Uterus (tissue), 4 donors: Measurements from ENCODE around the gene MIEN1. TPM values are rescaled to one million over a fixed set of nuclear protein-coding genes. Genes with fewer than 3 reads are reported as not detected.

Experiments used
- DNase-seq, 2 donors: peaks; one replicate each; pipeline ENCODE4 v3.0.0-alpha.2; 2019 to 2020
- H3K27ac ChIP-seq, 2 donors: fragments of 200-600 bp; sonication (generic); 1 replicate in 1 of 2; 2 replicates in 1 of 2; pipeline ENCODE4 v1.5.1; 2016 to 2018
- H3K27me3 ChIP-seq, 2 donors: fragments of 200-600 bp; sonication (generic); one replicate each; pipeline ENCODE4 v1.5.1; 2018 to 2019; ENCODE audit warnings: control low read depth in 1 of 2
- H3K36me3 ChIP-seq, 2 donors: fragments of 200-600 bp; sonication (generic); one replicate each; pipeline ENCODE4 v1.5.1; 2019; ENCODE audit warnings: control low read depth in 1 of 2
- H3K4me1 ChIP-seq, 2 donors: fragments of 200-600 bp; sonication (generic); one replicate each; pipeline ENCODE4 v1.5.1; 2018 to 2019; ENCODE audit warnings: control low read depth in 1 of 2
- H3K4me3 ChIP-seq, 2 donors: fragments of 200-600 bp; sonication (generic); 1 replicate in 1 of 2; 2 replicates in 1 of 2; pipeline ENCODE4 v1.5.1; 2018 to 2019; ENCODE audit warnings: mild to moderate bottlenecking in 1 of 2
- H3K9me3 ChIP-seq, 2 donors: fragments of 200-600 bp; sonication (generic); one replicate each; pipeline ENCODE4 v1.5.1; 2019; ENCODE audit warnings: control low read depth in 1 of 2
- CTCF ChIP-seq, 4 experiments: fragments of 200-600 bp in 2 of 4; fragments of 450-650 bp in 2 of 4; sonication (generic) in 2 of 4; IDR thresholded peaks; one replicate each; pipeline ENCODE4 v1.5.1; 2016 to 2019; ENCODE audit warnings: antibody characterized with exemption in 4 of 4, mild to moderate bottlenecking in 2 of 4, moderate library complexity in 1 of 4
- POLR2A ChIP-seq, 2 donors: fragments of 450-650 bp; IDR thresholded peaks; one replicate each; pipeline ENCODE4 v1.6.1; 2016; ENCODE audit warnings: antibody characterized with exemption in 2 of 2, mild to moderate bottlenecking in 1 of 2, moderate library complexity in 1 of 2
- intact Hi-C: fragments of 100-400 bp; cut with DNase I; formaldehyde crosslinking; loops from one replicate; pipeline ENCODE4 v1.15.1; 2023; ENCODE audit warnings: low total_unique reads
- total RNA-seq, 4 donors: library from RNA; depleted of rRNA in 3 of 4; stranded (reverse); fragments of >200 nt in 3 of 4; gene quantifications; one replicate each; pipeline versions ENCODE4 v1.1.0 to v1.2.4, GENCODE V29; 2014 to 2023
- donor health status: DM: yes; HTN: yes; CAD: no.

MIEN1 gene
- total RNA-seq, 4 donors from 2014 or later, result 4.9 to 125 (median 58.5) TPM

GRCh38 chr17:39709998-39710964 lies 20.1 kb downstream of the MIEN1 start:
- no peak for DNase-seq
- Histone ChIP-seq H3K9me3 (no peaks in the 10 kb centered on the region), H3K27me3 (no peaks in the 10 kb centered on the region), H3K4me1 (no peaks in the 10 kb centered on the region), H3K27ac (no peak overlapping the region), H3K36me3 (no peaks in the 10 kb centered on the region), H3K4me3 (no peak overlapping the region)
- TF ChIP-seq POLR2A (IDR thresholded peaks at IDR 0.05) (no peak), CTCF (IDR thresholded peaks at IDR 0.05) (no peak)
- intact Hi-C loops, result no loop called here

- intact Hi-C loops, result no loop called here
- TF ChIP-seq CTCF (IDR thresholded peaks at IDR 0.05) (no peak), POLR2A (IDR thresholded peaks at IDR 0.05) (no peak)
Observed at GRCh38 chr17:39709319-39709997, 20.9 kb downstream of the MIEN1 start.

GRCh38 chr17:39706921-39707337 lies 23.4 kb downstream of the MIEN1 start:
- Histone ChIP-seq H3K36me3 (no peaks in the 10 kb centered on the region), H3K27me3 (no peaks in the 10 kb centered on the region), H3K9me3 (no peaks in the 10 kb centered on the region), H3K4me3 (no peak overlapping the region), H3K4me1 (no peaks in the 10 kb centered on the region), H3K27ac (no peak overlapping the region)
- intact Hi-C loops, result no loop called here
- no peak for DNase-seq
- no peak for TF ChIP-seq CTCF (IDR thresholded peaks at IDR 0.05)
- TF ChIP-seq POLR2A (IDR thresholded peaks at IDR 0.05), result no peak

More at GRCh38 chr17:39709319-39709997, 20.9 kb downstream of the MIEN1 start:
- H3K36me3 ChIP-seq, result no peaks in the 10 kb centered on the region
- no peaks in the 10 kb centered on the region for H3K27me3 ChIP-seq
- H3K9me3 ChIP-seq, result no peaks in the 10 kb centered on the region
- no peaks in the 10 kb centered on the region for H3K4me1 ChIP-seq
- DNase-seq, result no peak
- no peak overlapping the region for H3K27ac ChIP-seq
- H3K4me3 ChIP-seq, result no peak overlapping the region

- no peak overlapping the region for H3K4me3 ChIP-seq
- no peaks in the 10 kb centered on the region for H3K27me3 ChIP-seq
- intact Hi-C loops, result no loop called here
- DNase-seq, result no peak
- no peaks in the 10 kb centered on the region for H3K4me1 ChIP-seq
- no peaks in the 10 kb centered on the region for H3K9me3 ChIP-seq
- no peak overlapping the region for H3K27ac ChIP-seq
- TF ChIP-seq POLR2A (IDR thresholded peaks at IDR 0.05), result no peak
- no peak for TF ChIP-seq CTCF (IDR thresholded peaks at IDR 0.05)
- H3K36me3 ChIP-seq, result no peaks in the 10 kb centered on the region
Observed at GRCh38 chr17:39706383-39706782, 23.9 kb downstream of the MIEN1 start.
